AG09309 (cell line): ENCODE results near the gene CGNL1.

ENCODE experiments used
- DNase-seq: peaks from one replicate; pipeline ENCODE4 v3.0.0-alpha.2; 2010; ENCODE audit warnings: low read depth
- H3K4me3 ChIP-seq: 2 replicates; pipeline ENCODE4 v1.5.1; 2011; ENCODE audit warnings: mild to moderate bottlenecking, low read depth, low read length, moderate library complexity; ENCODE audit not compliant: control insufficient read depth
- TF ChIP-seq, protein P1 (sequence below): IDR thresholded peaks from 2 replicates; pipeline ENCODE4 v1.5.1; 2011; ENCODE audit warnings: mild to moderate bottlenecking, low read depth, low read length, inconsistent platforms; ENCODE audit not compliant: insufficient read depth, control insufficient read depth; ENCODE audit errors: missing control alignments

CGNL1 gene

DNA sequence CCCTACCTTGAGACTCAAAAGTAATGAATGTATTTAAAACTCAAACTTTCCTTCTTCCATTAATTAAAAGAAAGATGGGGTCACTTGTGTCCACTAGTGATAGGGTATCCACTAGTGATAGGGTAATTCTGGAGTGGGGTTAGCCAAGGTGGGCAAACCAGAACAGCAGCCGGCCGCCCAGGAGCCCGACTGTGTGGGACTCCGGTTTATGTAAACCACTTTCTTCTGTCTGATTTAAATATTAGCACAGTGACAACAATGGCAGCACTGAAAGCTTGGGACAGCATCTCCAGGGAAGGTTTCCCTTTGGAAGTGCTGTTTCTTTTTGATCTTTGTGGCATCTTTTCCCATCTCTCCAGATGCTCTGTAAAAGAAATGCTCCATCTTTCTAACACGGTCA is 216.1 kb downstream of the CGNL1 start:
- TF ChIP-seq, protein P1, sequence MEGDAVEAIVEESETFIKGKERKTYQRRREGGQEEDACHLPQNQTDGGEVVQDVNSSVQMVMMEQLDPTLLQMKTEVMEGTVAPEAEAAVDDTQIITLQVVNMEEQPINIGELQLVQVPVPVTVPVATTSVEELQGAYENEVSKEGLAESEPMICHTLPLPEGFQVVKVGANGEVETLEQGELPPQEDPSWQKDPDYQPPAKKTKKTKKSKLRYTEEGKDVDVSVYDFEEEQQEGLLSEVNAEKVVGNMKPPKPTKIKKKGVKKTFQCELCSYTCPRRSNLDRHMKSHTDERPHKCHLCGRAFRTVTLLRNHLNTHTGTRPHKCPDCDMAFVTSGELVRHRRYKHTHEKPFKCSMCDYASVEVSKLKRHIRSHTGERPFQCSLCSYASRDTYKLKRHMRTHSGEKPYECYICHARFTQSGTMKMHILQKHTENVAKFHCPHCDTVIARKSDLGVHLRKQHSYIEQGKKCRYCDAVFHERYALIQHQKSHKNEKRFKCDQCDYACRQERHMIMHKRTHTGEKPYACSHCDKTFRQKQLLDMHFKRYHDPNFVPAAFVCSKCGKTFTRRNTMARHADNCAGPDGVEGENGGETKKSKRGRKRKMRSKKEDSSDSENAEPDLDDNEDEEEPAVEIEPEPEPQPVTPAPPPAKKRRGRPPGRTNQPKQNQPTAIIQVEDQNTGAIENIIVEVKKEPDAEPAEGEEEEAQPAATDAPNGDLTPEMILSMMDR = no peak
- DNase-seq = no peak
- H3K4me3 ChIP-seq = no peak overlapping the region

DNA sequence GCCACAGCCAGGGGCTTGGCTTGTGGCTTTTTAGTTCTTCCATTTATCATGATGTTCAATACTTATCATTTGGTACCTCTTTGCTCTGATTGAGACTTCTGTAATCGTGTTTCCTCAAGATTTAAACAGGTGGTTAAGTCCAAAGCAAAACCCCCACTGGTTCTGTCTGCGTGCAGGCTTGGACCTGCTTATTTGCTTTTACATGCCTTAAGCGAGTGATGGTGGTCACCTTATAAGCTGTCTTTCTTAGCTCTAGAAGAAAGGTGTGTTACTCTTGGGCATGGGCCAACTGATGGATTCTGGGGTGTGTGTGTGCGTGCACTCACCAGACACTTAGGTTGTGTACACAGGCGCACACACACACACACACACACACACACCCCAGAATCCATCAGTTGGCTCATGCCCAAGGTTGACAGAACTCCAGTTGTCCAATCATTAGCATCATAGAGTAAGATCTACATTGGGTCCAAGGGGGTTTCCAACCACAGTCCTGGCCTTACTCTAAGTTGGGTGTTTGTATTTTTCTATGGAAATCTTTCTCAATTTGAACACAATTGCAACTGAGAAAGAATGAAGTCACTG is 216.6 kb downstream of the CGNL1 start:
- no peak for DNase-seq
- TF ChIP-seq, protein P1 = no peak

DNA sequence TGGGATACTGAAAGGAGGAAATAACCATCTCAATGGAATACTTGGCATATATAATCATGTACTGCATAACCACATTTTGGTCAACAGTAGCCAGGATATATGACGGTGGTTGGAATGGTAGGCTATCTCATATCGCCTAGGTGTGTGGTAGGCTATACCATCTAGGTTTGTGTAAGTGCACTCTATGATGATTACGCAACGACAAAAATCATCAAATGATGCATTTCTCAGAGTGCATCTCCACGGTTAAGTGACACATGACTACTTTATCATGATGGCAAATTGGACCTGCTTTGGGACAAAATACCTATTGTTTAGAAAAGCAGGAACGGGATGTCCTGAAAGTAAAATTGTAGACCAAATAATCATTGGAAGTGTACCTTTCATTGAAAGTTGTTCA is 218.2 kb downstream of the CGNL1 start:
- H3K4me3 ChIP-seq = no peak overlapping the region
- DNase-seq = no peak
- TF ChIP-seq, protein P1 = no peak

More for the DNA sequence above, 216.6 kb downstream of the CGNL1 start:
- no peak overlapping the region for H3K4me3 ChIP-seq

DNA sequence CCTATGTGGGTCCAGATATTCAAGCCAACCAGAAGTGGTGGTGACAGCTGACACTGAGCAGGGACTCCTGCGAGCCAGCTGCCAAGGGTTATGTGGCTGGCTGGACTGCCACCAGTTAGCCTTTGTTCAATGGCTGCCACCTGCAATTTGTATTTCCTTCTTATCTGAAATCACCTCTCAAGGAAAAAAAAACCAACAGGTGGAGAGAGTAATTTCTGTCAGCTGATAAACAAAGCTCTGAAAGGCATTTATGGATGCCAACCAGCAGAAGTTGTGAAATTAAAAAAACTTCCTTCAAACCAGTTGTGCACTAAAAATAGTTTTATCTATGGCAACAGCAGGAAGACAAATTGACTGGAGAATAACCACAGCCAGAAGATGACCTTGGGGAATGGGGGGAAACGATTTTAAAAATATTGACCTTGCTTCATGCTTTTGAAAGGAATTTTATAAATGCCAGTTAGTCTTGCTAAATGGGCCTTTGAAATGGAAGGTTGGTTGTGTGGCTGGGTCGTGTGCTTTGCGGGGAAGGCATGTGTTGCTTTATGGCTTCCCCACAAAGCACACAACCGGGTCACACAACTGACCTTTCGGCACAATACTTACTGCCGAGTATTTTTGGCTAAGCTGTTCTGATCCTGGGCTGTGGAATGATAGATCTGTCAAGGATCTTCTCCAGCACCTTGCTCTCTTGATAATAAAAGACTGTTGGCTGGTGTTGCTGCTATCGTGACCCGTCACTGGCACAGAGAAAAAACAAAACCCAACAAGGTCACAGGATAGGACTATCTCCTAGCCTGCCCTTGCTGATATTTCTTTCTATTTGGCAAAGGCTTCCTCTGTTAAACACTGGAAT is 218.9 kb downstream of the CGNL1 start:
- TF ChIP-seq, protein P1 = no peak
- no peak overlapping the region for H3K4me3 ChIP-seq
- DNase-seq = no peak

DNA sequence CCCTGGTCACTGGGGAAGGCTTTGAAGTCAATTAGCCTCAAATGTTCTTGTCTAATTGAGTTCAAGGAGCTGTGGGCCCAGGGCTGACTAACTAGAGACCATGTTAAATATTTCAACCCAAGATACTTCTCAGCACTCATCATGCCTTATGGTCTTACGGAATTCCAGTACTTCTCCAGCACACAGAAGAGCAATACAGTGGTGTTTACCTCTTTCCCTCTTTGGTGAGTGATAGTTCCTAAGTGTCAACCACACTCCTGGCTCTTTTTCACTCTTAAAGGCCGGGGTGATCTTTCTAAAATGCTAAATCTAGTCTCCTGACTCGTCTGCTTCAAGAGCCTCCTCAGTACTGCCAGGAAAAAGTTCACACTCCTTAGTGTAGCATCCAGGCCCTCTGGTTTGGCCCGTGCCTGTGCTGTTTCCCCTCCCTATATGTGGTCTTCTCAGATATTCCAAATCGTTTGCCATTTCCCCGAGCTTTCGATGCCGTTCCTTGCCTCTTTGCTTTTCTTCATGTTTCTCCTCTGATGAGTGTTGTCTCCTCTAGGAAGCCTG is 220.1 kb downstream of the CGNL1 start:
- no peak for DNase-seq
- H3K4me3 ChIP-seq = no peak overlapping the region
- TF ChIP-seq, protein P1 = no peak

DNA sequence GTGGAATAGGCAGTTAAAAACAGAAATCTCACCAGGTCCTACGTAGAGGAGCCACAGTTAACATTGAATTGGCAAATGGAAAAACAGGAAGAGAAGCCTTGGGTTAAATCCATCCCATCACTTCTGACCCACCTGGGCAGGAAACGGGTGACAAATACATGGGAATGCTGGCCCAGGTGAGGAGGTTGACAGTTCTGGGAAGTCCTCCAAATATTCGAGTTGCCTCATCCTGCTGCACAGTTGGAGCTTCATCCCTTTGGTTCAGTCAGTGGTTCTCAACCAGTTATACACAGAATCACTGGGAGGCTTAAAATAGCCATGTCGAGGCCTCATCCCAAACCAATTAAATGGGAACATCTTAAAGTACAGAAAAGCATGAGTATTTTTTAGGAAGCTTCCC is 220.7 kb downstream of the CGNL1 start:
- DNase-seq = no peak
- H3K4me3 ChIP-seq = no peak overlapping the region
- TF ChIP-seq, protein P1 = no peak
